GM21360 (cell line): Measurements from ENCODE around the gene NOSIP.

Experiments
- ATAC-seq: cut with Tn5 transposase; IDR thresholded peaks from one replicate; pipeline ENCODE4 v1.9.1; 2021; ENCODE audit warnings: mild to moderate bottlenecking, moderate library complexity; ENCODE audit not compliant: unreplicated experiment

The NOSIP gene

GRCh38 chr19:49512970-49513745 is 67.2 kb downstream of the NOSIP start:
- ATAC-seq = no peak

- ATAC-seq = no peak
Observed at GRCh38 chr19:49507803-49508494, 72.4 kb downstream of the NOSIP start.

GRCh38 chr19:49506575-49507105 is 73.7 kb downstream of the NOSIP start:
- no peak for ATAC-seq
